ENCODE measurements around the gene SH3BP2. TPM values are rescaled to one million over a fixed set of nuclear protein-coding genes. Genes with fewer than 3 reads are reported as not detected.

The SH3BP2 gene
- total RNA-seq, 1 donor from 2014 or later, result 150 TPM

DNA sequence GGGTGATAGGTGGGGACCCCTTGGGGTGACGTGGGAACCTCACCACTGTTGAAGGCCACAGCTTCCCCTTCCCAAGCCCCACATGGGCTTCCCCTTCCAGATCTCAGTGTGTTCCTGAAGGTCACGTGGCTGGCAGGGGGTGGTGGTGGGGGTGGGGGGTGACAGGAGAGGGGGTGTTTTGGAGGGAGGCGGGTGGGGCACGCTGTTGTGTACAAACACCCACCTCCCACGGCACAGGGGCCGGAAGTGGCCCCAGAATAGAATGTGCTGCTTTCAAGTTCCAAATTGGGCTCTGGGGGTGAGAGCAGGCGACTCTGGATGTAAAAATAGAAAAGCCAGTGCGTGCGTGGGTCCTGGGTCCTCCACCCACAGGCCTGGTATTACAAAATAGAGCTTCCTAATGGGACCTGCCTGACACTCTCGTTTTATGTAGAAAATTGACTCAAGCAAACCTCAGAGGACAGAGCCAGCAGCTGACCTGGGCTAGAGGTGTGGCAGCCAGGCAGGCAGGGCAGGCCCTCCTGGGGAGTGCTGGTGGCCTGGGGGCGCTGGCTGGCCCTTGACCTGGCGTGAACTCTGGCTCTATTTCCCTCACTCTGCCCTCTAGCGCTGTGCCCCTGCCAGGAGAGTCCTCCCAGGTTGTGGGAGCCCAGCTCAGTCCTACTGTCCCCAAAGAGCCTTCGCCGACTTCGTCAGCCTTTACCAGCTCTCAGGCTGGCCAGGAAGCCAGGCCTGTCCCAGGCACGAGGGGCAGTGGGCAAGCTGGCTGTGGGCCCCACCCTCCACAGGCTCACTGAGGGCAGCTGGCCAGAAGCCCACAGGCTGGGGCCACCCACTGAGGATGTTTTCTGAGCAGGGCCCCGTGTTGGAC, 5.4 kb upstream of the SH3BP2 start:
- H3K9me3 Mint-ChIP-seq (ENCODE audit: unreplicated experiment), result no peaks in the 10 kb centered on the region
- peaks cover 12% of the 10 kb centered on the region for H3K4me1 Mint-ChIP-seq (ENCODE audit: unreplicated experiment)
- H3K36me3 Mint-ChIP-seq (ENCODE audit: low read depth, unreplicated experiment), result no peaks in the 10 kb centered on the region
- no peak overlapping the region for H3K4me3 Mint-ChIP-seq (ENCODE audit: unreplicated experiment)
- no peak for DNase-seq (ENCODE audit: low spot score)
- TF ChIP-seq, protein P1, sequence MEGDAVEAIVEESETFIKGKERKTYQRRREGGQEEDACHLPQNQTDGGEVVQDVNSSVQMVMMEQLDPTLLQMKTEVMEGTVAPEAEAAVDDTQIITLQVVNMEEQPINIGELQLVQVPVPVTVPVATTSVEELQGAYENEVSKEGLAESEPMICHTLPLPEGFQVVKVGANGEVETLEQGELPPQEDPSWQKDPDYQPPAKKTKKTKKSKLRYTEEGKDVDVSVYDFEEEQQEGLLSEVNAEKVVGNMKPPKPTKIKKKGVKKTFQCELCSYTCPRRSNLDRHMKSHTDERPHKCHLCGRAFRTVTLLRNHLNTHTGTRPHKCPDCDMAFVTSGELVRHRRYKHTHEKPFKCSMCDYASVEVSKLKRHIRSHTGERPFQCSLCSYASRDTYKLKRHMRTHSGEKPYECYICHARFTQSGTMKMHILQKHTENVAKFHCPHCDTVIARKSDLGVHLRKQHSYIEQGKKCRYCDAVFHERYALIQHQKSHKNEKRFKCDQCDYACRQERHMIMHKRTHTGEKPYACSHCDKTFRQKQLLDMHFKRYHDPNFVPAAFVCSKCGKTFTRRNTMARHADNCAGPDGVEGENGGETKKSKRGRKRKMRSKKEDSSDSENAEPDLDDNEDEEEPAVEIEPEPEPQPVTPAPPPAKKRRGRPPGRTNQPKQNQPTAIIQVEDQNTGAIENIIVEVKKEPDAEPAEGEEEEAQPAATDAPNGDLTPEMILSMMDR (IDR thresholded peaks at IDR 0.05; ENCODE audit: unreplicated experiment), result no peak
- peaks cover 10% of the 10 kb centered on the region for H3K27me3 Mint-ChIP-seq (ENCODE audit: unreplicated experiment)
- no peak overlapping the region for H3K27ac Mint-ChIP-seq (ENCODE audit: unreplicated experiment)

DNA sequence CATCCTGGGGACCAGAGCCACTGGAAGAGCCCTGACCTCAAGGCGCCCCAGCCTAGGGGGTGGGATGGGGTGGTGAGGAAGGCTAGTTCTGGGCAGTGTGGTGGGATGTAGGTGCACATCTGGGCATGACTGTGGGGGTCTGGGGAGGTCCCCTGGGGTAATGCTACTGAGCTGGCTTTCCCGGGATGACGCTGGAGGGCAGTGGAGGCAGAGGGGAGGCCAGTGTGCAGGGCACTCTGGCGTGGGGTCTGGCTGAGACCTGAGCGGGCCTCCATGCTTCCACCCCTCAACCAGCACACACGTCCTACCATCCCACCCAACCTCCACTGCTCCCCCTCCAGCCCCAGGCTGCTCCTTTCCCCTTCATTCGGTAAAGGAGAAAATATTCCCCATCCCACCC, 4.8 kb upstream of the SH3BP2 start:
- H3K27ac Mint-ChIP-seq (ENCODE audit: unreplicated experiment), result no peak overlapping the region
- H3K9me3 Mint-ChIP-seq (ENCODE audit: unreplicated experiment), result no peaks in the 10 kb centered on the region
- peaks cover 12% of the 10 kb centered on the region for H3K4me1 Mint-ChIP-seq (ENCODE audit: unreplicated experiment)
- H3K4me3 Mint-ChIP-seq (ENCODE audit: unreplicated experiment), result no peak overlapping the region
- no peak for DNase-seq (ENCODE audit: low spot score)
- no peaks in the 10 kb centered on the region for H3K36me3 Mint-ChIP-seq (ENCODE audit: low read depth, unreplicated experiment)
- peaks cover 9% of the 10 kb centered on the region for H3K27me3 Mint-ChIP-seq (ENCODE audit: unreplicated experiment)
- TF ChIP-seq, protein P1 (IDR thresholded peaks at IDR 0.05; ENCODE audit: unreplicated experiment), result no peak

DNA sequence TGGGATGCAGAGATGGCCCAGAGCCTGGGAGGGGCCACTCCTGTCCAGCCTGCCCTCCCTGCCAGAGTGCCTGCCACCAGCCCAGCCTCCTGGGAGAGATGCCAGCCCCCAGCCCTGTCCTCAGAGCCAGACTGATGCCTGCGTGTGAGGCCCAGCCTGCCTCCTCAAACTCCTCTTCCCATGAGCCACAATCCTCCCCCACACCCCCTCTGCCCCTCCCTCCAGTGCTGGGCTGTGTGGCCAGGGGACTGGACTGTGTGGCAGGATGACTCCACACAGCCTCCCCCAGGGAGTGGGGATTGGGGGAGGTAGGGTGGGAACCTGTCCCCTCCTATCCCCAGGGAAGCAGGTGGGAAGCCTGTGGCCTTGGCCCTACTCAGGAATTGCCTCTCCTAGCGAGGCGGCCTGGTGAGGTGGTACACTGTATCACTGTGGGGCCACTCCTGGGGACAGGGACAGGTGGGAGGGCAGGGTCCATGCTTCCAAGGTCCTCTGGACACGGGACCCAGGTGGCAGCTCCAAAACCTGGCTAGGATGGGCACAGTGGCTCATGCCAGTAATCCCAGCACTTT, 4.3 kb upstream of the SH3BP2 start:
- Mint-ChIP-seq H3K36me3 (ENCODE audit: low read depth, unreplicated experiment) (no peaks in the 10 kb centered on the region), H3K4me1 (ENCODE audit: unreplicated experiment) (peaks cover 12% of the 10 kb centered on the region), H3K4me3 (ENCODE audit: unreplicated experiment) (no peak overlapping the region), H3K9me3 (ENCODE audit: unreplicated experiment) (no peaks in the 10 kb centered on the region), H3K27ac (ENCODE audit: unreplicated experiment) (no peak overlapping the region), H3K27me3 (ENCODE audit: unreplicated experiment) (peaks cover 9% of the 10 kb centered on the region)
- TF ChIP-seq, protein P1 (IDR thresholded peaks at IDR 0.05; ENCODE audit: unreplicated experiment), result no peak
- no peak for DNase-seq (ENCODE audit: low spot score)

DNA sequence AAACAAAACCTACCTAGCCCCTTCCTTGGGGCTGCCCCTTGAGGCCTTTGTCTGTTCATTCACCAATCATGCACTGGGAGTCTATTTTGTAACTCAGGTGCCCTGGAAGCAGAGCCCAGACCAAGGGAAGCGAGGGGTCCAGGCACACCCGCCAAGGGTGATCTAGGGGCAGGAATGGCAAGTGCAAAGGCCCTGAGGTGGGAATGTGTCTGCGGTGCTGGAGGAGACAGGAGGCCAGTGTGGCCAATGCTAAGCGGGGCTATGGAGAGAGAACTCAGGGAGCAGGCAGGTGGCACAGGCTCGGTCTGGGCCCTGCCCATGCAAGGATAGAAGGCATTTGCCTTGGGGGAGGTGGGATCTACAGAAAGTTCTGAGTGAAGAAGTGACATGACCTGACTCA, 3.5 kb upstream of the SH3BP2 start:
- Mint-ChIP-seq H3K9me3 (ENCODE audit: unreplicated experiment) (no peaks in the 10 kb centered on the region), H3K27me3 (ENCODE audit: unreplicated experiment) (peaks cover 9% of the 10 kb centered on the region), H3K4me1 (ENCODE audit: unreplicated experiment) (peaks cover 12% of the 10 kb centered on the region), H3K4me3 (ENCODE audit: unreplicated experiment) (no peak overlapping the region), H3K36me3 (ENCODE audit: low read depth, unreplicated experiment) (no peaks in the 10 kb centered on the region), H3K27ac (ENCODE audit: unreplicated experiment) (peak overlapping the region; percentile 13)
- DNase-seq (ENCODE audit: low spot score), result no peak
- TF ChIP-seq, protein P1 (IDR thresholded peaks at IDR 0.05; ENCODE audit: unreplicated experiment), result no peak
